Neural crest cell (in vitro differentiated cells): Measurements from ENCODE around the gene MBOAT2. TPM values are rescaled to one million over a fixed set of nuclear protein-coding genes. Genes with fewer than 3 reads are reported as not detected.

Experiments used
- DNase-seq: peaks from one replicate; pipeline ENCODE4 v3.0.0; 2021; ENCODE audit warnings: low read depth, mixed read lengths, low spot score
- H3K27ac Mint-ChIP-seq: one replicate; pipeline ENCODE4 v1.8.0; 2021; ENCODE audit warnings: mild to moderate bottlenecking, mixed read lengths; ENCODE audit not compliant: unreplicated experiment
- H3K27me3 Mint-ChIP-seq: 2 replicates; pipeline ENCODE4 v1.8.0; 2021; ENCODE audit warnings: low read depth, mild to moderate bottlenecking, mixed read lengths
- H3K36me3 Mint-ChIP-seq: 2 replicates; pipeline ENCODE4 v1.8.0; 2021; ENCODE audit warnings: low read depth, mild to moderate bottlenecking, mixed read lengths
- H3K4me1 Mint-ChIP-seq: 2 replicates; pipeline ENCODE4 v1.8.0; 2021; ENCODE audit warnings: mixed read lengths
- H3K4me3 Mint-ChIP-seq: one replicate; pipeline ENCODE4 v1.8.0; 2021; ENCODE audit warnings: mild to moderate bottlenecking, mixed read lengths
- H3K9me3 Mint-ChIP-seq: 2 replicates; pipeline ENCODE4 v1.8.0; 2021; ENCODE audit warnings: mixed read lengths
- CTCF ChIP-seq: fragments of 200-600 bp; sonication (generic); conservative IDR thresholded peaks from 2 replicates; pipeline ENCODE4 v1.5.0; 2021; ENCODE audit warnings: antibody characterized with exemption, mild to moderate bottlenecking
- total RNA-seq: library from RNA; stranded (reverse); gene quantifications from 2 replicates; pipeline ENCODE4 v1.2.1, GENCODE V29; 2021

Gene MBOAT2
- total RNA-seq, 1 donor from 2014 or later, result 53.1 TPM

GRCh38 chr2:8851811-8852560, 151.5 kb downstream of the MBOAT2 start:
- Mint-ChIP-seq H3K27me3 (no peaks in the 10 kb centered on the region), H3K36me3 (peaks cover 3% of the 10 kb centered on the region), H3K4me1 (peaks cover 4% of the 10 kb centered on the region), H3K9me3 (no peaks in the 10 kb centered on the region), H3K4me3 (no peak overlapping the region), H3K27ac (no peak overlapping the region)
- TF ChIP-seq CTCF, result no peak
- no peak for DNase-seq

- peaks cover 6% of the 10 kb centered on the region for H3K36me3 Mint-ChIP-seq
- H3K27ac Mint-ChIP-seq, result no peak overlapping the region
- TF ChIP-seq CTCF, result no peak
- H3K4me1 Mint-ChIP-seq, result peaks cover 4% of the 10 kb centered on the region
- no peaks in the 10 kb centered on the region for H3K27me3 Mint-ChIP-seq
- no peak for DNase-seq
- H3K4me3 Mint-ChIP-seq, result no peak overlapping the region
- no peaks in the 10 kb centered on the region for H3K9me3 Mint-ChIP-seq
Measured at GRCh38 chr2:8850845-8851487, 152.5 kb downstream of the MBOAT2 start.

DNA sequence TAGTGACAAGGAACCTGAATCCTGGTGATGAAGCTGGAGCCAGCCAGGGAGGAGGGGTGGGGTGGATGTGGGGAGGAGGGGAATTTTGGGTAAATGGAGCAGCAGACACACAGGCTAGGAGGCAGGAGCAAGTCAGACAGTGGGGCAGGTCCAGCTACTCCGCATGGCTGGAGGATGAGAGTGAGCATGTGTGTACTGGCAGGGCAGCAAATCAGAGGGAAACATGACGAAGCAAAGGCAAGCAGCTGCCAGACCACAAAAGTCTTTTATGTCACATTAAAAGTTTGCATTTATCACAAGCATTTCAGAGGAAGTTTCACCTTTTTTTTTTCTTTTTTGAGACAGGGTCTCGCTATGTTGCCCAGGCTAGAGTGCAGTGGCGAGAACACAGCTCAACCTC, 154.2 kb downstream of the MBOAT2 start:
- no peak overlapping the region for H3K4me3 Mint-ChIP-seq
- H3K9me3 Mint-ChIP-seq, result no peaks in the 10 kb centered on the region
- no peak for DNase-seq
- H3K4me1 Mint-ChIP-seq, result peaks cover 4% of the 10 kb centered on the region
- no peak overlapping the region for H3K27ac Mint-ChIP-seq
- no peaks in the 10 kb centered on the region for H3K27me3 Mint-ChIP-seq
- TF ChIP-seq CTCF, result no peak
- peaks cover 4% of the 10 kb centered on the region for H3K36me3 Mint-ChIP-seq

- Mint-ChIP-seq H3K9me3 (no peaks in the 10 kb centered on the region), H3K36me3 (peaks cover 4% of the 10 kb centered on the region), H3K4me3 (no peak overlapping the region), H3K27ac (no peak overlapping the region), H3K27me3 (no peaks in the 10 kb centered on the region), H3K4me1 (peaks cover 4% of the 10 kb centered on the region)
- no peak for TF ChIP-seq CTCF
- DNase-seq, result no peak
Measured at GRCh38 chr2:8848328-8849100, 155.0 kb downstream of the MBOAT2 start.

DNA sequence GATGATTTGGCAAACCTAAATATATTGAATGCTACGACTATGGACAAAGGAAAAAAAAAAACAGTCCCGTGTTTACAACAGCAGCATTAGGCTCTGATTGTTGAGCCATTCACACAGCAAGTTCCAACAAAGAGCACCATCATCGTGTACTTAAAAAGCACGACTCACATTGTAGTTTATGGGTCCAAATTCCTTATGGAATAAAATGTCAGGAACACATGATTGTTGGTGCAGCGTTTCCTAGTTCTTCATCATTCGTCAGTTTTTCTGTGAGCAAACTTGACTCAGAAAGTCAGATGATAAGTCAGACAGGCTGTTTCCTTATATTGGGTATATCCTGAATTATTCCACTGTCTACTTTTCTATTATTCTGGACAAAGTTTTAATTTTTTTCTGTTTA, 156.1 kb downstream of the MBOAT2 start:
- no peak for DNase-seq
- TF ChIP-seq CTCF, result no peak
- Mint-ChIP-seq H3K27me3 (no peaks in the 10 kb centered on the region), H3K9me3 (no peaks in the 10 kb centered on the region), H3K36me3 (peaks cover 4% of the 10 kb centered on the region), H3K4me3 (no peak overlapping the region), H3K4me1 (peaks cover 4% of the 10 kb centered on the region), H3K27ac (no peak overlapping the region)
